ENCODE results near the gene FAM187B. TPM values are rescaled to one million over a fixed set of nuclear protein-coding genes. Genes with fewer than 3 reads are reported as not detected.

Gene FAM187B
- total and polyA plus RNA-seq, 2 of the 8 experiments (the other 6 are each of a cell fraction or from before 2014, with no cell fraction given): not detected

DNA sequence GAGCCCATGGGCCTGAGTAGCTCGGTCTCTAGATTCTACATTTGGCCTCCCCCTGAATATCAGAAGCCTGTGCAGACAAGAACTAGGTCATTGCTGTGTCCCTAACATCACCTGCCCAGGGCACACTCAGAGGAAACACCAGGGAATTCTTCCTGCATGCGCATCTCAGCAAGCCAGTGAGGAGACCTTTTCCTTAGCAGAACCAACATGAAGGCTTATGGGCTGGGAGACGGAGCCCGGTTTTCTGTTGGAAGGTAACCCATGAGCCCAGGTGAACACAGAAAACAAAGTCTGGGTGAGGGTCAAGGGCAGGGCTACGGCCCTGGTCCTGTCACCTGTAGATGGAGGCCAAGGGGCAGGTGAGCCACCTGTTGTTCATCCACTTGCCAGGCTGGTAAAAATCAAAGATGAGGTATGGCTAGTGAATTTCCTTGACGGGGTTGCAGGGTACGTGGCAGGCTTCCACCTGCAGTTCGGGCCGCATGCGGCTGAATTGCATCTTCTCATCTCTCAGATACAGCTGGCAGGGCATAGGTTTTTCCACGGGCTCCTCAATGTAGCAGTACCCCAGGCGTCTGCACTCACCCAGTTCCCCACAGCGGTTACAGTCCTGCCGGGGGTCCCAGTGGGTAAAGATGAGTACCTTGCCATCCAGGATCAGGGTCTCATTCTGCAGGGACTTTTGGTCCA, 3.6 kb upstream of the FAM187B start:
- Histone ChIP-seq H3K27ac (ENCODE audit: low read depth, low read length) (no peak overlapping the region), H3K56ac (replicated peaks; ENCODE audit: insufficient read length, low read depth, low read length) (no peak overlapping the region), H3K4me1 (replicated peaks in 1 of 4; ENCODE audit: control insufficient read depth in 3 of 4, insufficient read depth in 4 of 4, low read length in 3 of 4) (no peaks in the 10 kb centered on the region), H2AFZ (ENCODE audit: low read length) (no peak overlapping the region), H3K18ac (ENCODE audit: extremely low read depth, low read length) (no peak overlapping the region), H3K4me2 (ENCODE audit: insufficient read depth in 1 of 2, low read depth in 2 of 2, low read length in 2 of 2) (no peak overlapping the region), H3K14ac (ENCODE audit: insufficient read length) (no peak overlapping the region), H3K23me2 (ENCODE audit: low read depth, low read length) (no peaks in the 10 kb centered on the region), H4K91ac (replicated peaks; ENCODE audit: insufficient read length, low read length) (no peak overlapping the region), H2BK5ac (ENCODE audit: low read depth, low read length) (no peak overlapping the region), H3K4me3 (ENCODE audit: extremely low read depth in 1 of 4, insufficient read depth in 2 of 4, low read depth in 3 of 4, low read length in 4 of 4) (no peak overlapping the region), H2BK12ac (ENCODE audit: low read depth, low read length) (no peak overlapping the region), H3K4ac (replicated peaks; ENCODE audit: insufficient read length, low read depth, low read length) (no peak overlapping the region), H3K9me3 (ENCODE audit: insufficient read depth in 2 of 2, low read depth in 1 of 2, low read length in 1 of 2) (peaks cover 0 to 2% of the 10 kb centered on the region in 2 experiments; a peak in 1 of 4 replicates), H3K36me3 (ENCODE audit: control insufficient read depth in 2 of 4, insufficient read depth in 4 of 4, low read length in 3 of 4) (no peaks in the 10 kb centered on the region), H4K5ac (ENCODE audit: insufficient read length, low read depth, low read length) (no peak overlapping the region), H4K20me1 (replicated peaks in 1 of 2; ENCODE audit: control insufficient read depth in 1 of 2, insufficient read depth in 2 of 2, low read length in 2 of 2) (no peaks in the 10 kb centered on the region), H3K79me2 (ENCODE audit: control insufficient read depth in 1 of 2, insufficient read depth in 2 of 2, low read length in 2 of 2) (no peaks in the 10 kb centered on the region), H2BK15ac (ENCODE audit: low read length) (no peak overlapping the region), H3K27me3 (replicated peaks in 1 of 4; ENCODE audit: control insufficient read depth in 3 of 4, extremely low read depth in 1 of 4, insufficient read depth in 3 of 4, low read length in 3 of 4) (0 out of 7 replicates have a peak, but pooled peaks cover 0 to 1% (median 0%) of the 10 kb centered on the region in 4 experiments), H2AK5ac (ENCODE audit: low read depth, low read length) (no peak overlapping the region), H3K9ac (replicated peaks in 1 of 4; ENCODE audit: extremely low read depth in 1 of 4, low read depth in 3 of 4, low read length in 3 of 4) (no peak overlapping the region), H3K23ac (ENCODE audit: insufficient read length) (no peak overlapping the region), H2BK20ac (ENCODE audit: low read length) (no peak overlapping the region), H3K79me1 (ENCODE audit: low read depth, low read length) (no peaks in the 10 kb centered on the region), H2BK120ac (replicated peaks; ENCODE audit: low read depth, low read length) (no peak overlapping the region), H4K8ac (ENCODE audit: extremely low read depth, insufficient read depth, low read length) (no peak overlapping the region)
- 89% methylated on average over 14 of the region's 14 CpGs; no CpG with 5 or more reads in 1 of the 2 experiments for WGBS, 2 experiments (ENCODE audit: extremely low coverage in 1 of 2, insufficient coverage in 1 of 2, insufficient read length in 1 of 2, insufficient replicate concordance in 2 of 2, low coverage in 1 of 2, low lambda C conversion rate in 2 of 2, missing lambda C conversion rate in 1 of 2)
- DNase-seq (ENCODE audit: low read depth in 1 of 2, low spot score in 2 of 2) (no peak), FAIRE-seq (no peak)
- ChIA-PET CTCF (ENCODE audit: partially characterized antibody) (interaction anchor here (0.6 kb wide), 1 partner anchor 53 kb away, joined by 3 read pairs; no protein-coding TSS in a partner anchor), POLR2A (ENCODE audit: partially characterized antibody) (no interaction called here)
- TF ChIP-seq SUZ12 (IDR thresholded peaks at IDR 0.05; ENCODE audit: low read length): no peak
- TF ChIP-seq HDAC6 (IDR thresholded peaks at IDR 0.05; ENCODE audit: low read depth, low read length): no peak
- TF ChIP-seq TAF7 (optimal IDR thresholded peaks at IDR 0.05; ENCODE audit: borderline replicate concordance, low read depth, low read length): no peak
